Putamen (tissue), 1 donor: ENCODE measurements around the gene ANXA9.

Experiments used
- DNase-seq: peaks from one replicate; pipeline ENCODE4 v3.0.0-alpha.2; 2016; ENCODE audit warnings: low spot score

Gene ANXA9

DNA sequence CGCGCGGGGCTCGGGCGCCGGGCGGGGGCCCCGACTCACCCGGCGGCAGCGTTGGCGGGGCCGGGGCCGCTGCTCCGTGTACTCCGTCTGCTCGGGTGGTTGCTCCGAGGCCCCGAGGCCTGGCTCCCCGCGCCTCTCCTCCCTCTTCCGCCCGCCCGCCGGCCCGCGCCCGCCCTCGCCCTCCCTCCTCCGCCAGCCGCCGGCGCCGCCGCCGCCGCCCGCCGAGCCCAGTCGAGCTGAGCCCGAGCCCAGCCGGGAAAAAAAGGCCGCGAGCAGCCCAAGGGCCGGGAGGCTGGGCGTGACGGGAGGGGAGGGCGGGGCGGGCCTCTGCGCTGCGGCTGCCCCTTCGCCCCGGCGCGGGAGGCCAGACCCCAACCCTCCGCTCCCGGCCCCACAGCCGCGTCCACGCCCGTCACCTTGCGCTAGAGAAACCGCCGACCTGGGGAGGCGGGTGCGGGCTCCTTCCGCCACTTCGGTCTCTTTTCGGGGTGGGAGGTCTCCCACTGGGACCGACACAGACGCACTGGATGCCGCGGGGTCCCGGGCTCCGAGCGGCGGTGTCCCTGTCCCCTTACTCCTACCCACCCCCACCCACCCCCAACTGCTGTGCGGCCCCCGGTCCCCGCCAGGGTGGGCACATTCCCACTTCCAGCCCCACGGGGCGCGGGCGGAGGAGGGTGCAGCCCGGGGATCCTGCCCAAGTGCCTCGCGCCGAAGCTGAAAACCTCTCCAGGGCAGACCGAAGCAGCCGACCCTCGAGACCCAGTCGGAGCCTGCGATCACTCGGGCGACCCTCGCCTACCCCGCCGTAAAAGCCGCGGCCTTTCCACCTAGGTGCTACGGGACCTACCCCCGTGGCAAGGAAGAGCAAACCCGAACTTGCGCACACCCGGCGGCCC lies 7.3 kb upstream of the ANXA9 start, which contains the start of gene CERS2:
TSS of gene CERS2 (minus strand) at position 256 of the 899 bp plus-strand sequence. CDS start 5,745 bp downstream, outside the sequence.
- peak; percentile 79 for DNase-seq

DNA sequence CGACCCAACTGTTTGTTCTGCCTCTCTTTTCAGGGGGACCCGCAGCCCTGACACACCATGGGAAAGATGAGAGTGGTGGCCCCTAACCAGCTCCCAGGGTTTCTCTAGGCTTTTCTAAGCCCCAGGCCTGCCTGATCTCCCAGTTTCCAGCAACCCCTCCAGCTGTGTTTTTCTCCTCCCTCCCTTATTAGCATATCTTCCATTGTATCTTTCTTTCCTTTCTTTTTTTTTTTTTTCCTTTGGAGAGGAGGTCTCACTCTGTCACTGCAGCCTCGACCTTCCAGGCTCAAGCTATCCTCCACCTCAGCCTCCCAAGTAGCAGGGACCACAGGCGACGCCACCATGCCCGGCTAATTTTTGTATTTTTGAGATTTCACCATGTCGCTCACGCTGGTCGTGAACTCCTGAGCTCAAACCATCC lies 5.7 kb upstream of the ANXA9 start:
- DNase-seq: no peak

DNA sequence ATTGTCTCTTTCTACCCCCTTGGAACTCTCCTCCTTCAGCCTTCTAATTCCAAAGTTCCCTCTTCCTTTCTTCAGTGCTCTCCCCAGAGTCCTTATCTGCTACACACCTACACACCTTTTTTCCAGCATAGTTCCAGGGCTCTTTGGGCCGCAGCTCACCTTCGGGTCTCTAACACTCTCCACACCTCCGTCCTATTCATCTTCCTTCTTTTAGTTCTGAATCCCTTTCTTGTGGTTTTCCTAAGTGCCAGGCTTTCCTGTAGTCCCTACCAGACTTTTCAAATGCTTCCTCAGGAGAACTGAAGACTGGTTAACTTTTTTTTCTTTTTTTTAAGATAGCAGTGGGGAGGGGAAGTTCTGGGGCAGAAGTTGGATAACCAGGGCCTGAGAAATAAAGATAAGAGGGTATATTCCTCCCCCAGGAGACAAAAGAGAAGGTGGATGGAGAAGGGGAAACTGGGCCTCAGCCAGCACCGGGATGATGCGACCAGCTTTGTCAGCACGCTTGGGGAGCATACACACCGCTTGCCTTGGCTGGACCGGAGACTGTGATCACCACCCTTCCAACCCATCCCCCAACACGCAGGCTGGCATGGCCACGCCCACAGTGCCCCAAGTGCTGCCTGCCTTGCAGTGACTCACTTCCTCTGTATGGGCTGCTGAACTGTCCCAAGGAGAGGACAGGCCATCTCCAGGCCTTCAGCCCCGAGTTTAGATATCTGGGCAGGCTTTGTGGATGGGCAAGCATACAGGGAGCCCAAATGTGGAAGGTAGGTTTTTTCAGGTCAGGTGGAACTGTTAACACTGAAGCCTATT lies 5.0 kb upstream of the ANXA9 start:
- DNase-seq: peak; percentile 76

DNA sequence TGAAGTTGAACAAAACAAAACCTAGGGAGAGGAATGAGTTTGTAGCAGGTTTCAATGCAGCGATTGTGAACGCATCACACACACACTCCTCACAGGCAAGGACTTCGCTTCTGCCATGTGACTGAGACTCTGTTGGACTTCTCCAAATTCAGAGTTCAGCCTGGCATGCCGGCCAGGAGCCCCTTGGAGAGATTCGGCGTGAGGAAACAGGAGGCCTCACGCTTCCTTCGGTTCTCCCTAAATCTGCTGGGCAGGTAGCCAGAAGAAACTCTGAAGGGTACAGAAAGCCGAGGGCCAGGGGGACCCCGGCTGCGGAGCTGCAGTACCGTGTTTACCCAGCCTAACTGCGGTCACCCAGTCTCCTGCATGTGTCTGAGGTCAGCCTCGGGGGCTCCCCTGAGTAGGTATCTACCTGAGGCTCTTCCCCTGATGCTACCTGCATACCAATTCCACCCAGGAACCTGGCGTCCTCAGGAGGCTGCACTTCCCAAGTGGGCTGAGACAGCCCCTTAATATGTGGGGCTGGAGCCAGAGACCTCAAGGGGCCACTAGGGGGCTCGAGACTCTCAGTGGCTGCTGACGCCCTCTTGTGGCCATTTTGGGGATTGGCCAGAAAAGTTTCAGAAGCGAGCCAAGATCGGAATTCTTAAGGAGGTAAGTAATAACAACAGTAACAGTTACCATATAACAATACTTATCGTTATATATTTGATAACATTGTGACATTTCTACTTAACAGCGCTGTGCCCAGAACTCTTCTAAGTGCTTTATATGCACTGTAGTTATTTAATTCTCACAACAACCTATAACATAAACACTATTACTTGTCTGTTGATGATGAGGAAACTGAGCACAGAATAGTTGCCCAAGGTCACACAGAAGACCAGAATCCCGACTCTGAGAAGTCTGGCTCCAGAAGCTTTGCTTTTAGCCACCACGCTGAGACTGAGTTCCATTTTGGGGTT lies 2.7 kb upstream of the ANXA9 start:
- peak; percentile 87 for DNase-seq

DNA sequence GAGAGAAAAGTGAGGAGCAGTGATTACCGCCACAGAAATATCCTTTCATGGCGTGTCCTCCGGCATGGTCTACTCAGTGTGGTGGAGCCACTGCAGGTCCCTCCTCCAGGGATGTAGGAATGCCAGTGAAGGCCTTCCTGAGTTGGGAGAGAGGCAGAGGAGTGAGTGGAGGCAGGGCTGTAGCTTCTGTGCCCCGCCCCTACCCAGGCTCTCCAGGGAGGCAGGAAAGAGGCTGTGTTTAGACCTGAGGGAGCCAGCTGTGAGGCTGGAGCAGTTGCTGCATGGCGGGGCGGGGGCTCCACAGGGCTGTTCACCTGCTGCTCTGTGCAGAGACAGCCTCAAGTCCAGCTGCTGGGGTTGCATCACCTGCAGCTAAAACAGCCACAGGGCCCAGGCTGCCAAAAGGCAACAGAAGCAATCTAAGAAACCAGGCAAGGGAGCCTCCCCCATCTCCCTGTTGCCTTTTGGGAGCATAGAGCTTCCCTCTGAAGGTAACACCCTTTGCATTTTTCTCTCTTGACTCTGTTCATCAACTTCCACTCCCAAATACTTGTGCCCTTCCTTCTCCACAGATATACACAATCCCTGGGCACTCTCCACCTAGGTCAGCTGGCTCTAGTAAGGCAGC lies 801 bp upstream of the ANXA9 start:
- DNase-seq: no peak

DNA sequence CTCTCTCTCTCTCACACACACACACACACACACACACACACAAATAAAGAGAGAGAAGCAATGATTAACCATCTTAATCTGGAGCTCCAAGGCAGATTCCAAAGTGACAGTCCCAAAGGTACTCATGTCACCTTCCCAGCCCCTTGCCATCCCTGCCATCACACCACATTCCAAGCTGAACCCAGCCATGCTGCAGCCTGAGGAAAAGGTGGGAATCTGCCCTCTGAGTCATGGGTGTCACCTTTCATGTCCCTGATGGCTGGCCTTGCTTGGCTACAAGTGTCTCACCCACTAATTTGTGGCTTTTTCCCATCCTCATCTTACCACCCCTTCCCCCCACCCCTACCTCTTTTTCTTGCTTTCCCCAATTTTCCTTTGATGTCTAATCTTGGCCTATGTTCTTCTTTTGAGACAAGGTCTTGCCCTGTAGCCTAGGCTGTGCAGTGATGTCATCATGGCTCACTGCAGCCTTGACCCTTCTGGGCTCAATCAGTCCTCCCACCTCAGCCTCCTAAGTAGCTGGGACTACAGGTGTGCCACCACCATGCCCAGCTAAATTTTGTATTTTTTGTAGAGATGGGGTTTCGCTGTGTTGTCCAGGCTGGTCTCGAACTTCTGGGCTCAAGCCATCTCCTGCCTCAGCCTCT lies 3.2 kb downstream of the ANXA9 start:
- DNase-seq: no peak

DNA sequence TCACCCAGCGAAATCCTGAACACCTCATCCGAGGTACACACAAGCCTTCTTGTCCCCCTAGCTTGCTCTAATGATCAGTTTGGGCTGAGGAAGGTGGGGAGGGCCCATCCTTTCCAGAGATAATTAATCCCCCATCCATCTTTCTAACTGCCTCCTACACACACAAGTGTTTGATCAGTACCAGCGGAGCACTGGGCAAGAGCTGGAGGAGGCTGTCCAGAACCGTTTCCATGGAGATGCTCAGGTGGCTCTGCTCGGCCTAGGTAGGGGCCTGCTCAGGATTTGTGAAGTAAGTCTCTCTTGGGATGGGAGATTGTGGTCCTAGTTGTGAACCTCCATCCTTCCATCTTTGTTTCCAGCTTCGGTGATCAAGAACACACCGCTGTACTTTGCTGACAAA lies 5.8 kb downstream of the ANXA9 start:
- no peak for DNase-seq

DNA sequence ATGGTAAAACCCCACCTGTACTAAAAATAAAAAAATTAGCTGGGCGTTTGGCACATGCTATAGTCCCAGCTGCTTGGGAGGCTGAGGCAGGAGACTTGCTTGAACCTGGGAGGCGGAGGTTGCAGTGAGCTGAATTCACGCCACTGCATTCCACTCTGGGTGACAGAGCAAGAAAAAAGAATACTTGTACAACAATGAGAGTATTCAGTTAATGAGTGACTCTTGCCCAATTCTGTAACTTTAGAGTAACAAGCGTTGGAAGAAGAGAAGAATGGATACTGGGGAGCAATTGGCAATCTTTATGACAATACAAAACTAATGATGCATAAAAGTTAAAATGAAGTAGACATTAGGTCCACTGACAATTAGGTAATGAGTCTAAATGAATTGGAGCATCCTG lies 10.5 kb downstream of the ANXA9 start:
- DNase-seq: no peak

DNA sequence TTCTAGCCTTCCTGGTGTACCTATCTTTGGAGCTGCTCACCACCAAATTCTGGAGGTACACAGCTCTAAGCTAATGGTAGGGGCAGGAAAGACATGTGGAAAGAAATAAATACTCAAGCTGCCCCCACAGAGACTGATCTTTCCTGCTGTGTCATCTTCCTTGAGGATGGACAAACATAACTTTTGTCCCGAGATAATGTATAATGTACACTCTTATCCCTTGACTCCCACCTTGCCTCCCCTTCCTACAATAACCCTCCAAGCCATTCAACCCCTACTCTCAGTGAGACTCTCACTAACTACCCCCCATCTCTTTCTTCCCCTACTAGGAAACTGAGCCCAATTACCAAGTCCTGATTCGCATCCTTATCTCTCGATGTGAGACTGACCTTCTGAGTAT lies 12.2 kb downstream of the ANXA9 start:
- DNase-seq: no peak

DNA sequence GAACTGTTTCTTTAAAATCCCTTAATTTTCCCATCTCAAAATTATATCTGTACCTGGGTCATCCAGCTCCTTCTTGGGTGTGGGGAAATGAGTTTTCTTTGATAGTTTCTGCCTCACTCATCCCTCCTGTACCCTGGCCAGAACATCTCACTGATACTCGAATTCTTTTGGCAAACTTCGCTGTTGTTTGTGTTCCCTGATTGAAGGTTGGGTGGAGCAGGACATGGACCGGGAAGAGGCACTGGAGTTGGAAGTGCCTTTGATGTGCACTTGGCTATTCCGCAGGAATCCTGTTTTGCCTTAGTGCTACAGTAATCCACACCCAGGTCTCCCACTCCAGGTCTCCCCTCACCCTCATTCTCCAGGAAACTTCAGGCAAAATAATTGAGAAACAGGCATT lies 13.4 kb downstream of the ANXA9 start:
- DNase-seq: no peak

DNA sequence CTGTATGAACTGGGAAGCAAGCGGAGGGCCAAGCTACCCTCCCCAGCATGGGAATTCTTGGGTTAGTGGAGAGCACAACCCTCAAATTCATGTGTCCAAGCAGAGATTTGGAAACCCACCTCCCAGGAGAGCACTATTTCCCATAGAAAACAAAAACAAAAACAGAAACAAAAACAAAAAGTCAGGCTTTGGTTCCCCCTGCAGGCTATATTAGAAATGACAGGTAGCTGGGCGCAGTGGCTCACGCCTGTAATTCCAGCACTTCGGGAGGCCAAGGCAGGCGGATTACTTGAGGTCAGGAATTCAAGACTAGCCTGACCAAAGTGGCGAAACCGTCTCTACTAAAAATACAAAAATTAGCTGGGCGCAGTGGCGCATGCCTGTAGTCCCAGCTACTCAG lies 13.8 kb downstream of the ANXA9 start:
- no peak for DNase-seq

DNA sequence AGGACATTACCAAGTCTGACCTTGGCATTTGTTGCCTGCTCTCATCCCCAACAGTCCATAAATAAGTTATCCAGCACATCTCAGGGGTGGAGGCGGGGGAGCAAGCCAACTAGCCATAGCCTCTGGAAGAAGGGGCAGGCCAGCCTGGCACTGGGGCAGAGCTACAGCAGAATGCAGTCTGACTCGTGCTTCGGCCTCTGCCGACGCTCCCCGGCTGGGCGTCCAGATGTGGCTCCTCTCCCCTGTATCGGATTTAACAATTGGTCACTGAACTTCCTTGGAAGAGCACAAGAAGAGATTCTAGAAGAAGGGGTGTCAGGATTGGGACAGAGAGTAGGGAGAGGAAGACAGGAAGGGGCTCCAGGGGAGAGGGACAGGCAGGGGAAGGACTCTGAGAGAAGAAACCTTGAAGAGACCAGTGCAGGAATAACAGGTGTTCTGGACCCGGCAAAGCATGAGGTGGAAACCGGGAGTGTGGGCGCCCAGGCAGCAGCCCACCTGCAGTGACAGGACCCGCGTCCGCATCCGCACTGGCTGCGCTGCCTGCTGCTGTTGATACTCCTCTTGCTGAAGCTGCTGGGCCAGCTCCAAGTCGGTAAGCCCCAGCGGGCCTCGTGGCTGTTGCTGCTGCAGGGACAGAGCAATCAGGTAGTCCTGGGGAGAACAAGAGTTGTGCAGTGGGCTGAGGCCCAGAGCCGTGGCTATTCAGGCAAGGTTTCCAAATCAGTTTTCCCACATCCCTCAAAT lies 15.2 kb downstream of the ANXA9 start:
- DNase-seq: no peak

DNA sequence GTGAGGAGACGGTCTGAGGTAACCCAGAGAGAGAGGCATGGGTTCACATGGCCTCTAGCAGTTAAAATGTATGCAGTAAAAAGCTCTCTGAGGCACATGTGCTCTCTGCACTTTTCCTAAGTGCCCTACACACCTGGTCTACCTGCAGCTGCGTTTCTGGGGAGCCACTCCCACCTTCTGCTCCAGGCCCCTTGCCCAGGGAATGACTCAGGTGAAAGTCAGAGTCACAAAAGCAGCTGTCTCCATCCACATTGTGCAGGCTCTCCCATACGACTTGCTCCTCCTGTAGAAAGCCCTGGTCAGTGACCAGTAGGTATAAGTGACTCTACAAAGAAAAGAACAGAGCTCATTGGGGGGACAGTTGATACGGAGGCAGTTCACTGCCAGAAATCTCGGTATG lies 15.9 kb downstream of the ANXA9 start:
- no peak for DNase-seq

DNA sequence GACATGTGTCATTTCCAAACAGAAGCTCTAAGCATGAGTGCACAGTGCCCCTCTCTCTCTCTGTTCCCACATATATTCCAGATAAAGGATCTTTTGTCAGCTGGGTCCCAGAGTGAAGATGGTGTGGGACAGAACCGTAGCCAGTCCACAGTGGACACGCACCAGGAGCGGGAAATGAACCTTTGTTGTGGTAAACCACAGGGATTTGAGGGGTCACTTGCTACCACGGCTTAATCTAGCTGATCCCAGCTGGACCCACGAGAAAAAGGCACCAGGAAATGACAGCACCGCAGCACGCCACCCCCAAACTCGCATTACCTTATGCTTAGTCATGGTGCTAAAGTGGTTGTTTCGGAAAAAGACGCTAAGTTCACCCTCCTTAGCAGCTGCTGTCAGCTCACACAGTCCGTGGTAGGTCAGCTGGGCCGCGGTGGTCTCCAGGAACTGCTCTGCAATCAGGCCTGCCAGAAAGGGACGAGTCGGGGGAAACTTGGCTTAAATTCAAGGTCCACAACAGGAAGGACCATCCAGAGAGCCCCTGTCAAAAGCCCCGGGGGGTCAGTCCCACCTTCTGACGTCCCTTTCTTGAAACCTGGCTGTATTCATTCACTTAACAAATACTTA lies 17.1 kb downstream of the ANXA9 start:
- peak; percentile 71 for DNase-seq

DNA sequence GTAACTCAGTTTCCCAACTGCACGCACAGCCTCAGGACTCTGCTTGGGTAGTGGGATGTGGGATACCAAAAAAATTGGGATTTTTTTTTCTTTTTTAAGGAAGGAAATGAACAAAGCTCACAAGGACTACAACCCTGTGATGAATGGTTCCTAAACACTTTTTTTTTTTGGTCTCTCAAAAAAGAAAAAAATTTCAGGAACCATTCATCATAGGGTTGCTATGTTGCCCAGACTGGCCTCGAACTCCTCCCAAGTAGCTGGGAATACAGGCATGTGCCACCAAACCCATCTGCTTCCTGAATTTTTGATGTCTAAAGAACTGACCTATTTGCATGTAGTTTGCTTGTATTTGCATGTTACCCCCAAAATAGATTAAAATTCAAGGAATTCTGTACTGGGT lies 17.8 kb downstream of the ANXA9 start:
- no peak for DNase-seq

DNA sequence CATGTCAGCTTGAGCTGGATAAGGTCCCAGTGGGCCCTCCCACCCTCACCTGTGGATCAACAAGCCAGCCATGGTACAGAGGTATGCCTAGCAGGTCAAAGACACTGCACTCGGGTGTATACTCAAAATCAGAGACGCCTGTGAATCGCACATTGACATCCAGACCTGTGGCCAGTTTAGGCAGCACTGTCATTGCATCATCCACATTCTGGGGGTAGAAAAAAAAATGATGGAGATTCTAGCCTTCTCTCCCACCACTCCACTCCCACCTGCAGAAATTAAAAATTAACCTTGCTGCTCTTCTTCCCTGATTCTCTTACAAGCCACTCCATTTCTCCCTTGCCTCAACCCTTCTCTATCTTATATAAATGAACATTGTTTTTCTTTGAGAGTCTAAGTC lies 18.3 kb downstream of the ANXA9 start:
- DNase-seq: no peak

DNA sequence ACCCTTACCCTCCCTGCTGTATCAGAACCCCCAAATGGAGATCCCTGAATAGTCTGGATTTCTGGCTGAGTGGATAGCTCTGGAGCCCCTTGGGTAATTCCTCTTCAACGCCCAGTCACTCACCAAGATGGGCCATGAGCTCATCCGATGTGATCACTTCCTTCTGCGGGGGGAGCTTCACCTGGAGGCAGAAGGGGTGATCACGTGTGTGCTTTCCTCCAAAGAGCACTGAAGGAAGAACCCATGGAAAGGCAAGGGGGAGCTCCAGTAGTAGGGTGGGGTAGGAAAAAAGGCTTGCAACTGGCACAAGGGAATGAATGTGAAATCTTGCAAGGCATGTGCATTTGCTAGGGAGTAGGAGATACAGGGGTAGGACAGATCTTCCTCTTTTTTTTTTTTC lies 19.5 kb downstream of the ANXA9 start:
- DNase-seq: no peak

DNA sequence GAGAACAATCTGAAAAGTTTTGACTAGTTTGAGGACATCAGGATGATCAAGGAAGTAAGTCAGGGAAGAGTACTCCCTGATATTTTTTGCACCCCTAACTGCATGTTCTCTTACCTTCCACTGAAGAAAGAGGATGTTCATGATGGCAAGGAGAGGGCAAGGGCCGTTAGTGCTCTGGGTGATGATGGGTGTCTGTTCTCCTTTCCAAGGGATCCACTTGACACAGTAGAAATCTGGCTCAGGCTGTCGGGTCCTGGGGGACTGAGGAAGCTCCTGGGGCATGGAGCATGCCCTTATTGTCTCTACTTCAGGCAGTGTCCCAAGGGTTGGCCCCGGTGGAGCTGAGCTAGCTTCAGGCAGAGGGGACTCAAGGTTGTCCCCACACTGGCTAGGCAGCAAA lies 20.0 kb downstream of the ANXA9 start:
- no peak for DNase-seq

DNA sequence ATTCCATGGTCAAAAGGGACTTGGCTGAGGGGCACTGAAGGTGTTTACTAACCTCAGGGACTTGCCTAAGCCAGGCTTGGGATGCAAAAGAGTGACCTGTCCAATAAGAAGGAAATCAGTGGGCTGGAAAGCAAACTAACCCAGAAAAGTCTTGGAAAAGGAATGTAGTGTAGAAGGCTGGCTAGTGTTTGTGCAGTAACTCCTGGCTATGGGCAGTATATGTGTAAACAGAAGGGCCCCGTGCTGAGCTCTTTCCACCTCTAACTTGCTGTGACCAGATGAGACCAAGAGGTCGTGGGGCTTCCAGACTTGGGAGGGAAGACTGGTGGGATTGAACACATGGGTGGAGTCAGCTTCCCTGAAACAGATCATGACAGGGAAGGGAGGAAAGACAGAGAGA lies 20.5 kb downstream of the ANXA9 start:
- no peak for DNase-seq

DNA sequence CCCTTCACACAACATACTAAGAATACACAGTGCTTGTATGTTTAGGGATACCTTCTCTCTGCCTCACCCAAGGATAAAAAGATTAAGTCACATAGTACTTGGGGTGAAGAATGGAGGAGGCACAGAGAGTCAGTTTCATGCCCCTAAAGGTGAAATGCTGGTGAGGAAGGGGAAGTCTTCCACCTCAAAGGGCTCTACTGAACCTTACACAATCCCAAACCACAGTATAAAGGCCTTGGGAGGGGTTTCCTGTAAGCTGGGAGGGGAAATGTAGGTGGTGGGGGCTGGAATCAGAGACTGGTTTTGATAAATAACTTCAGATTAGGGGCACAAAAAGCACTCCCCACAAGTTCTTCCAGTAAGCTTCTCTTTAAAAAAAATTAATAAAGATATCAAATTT lies 21.1 kb downstream of the ANXA9 start:
- DNase-seq: no peak
